Stomach (tissue), 9 donors: Measurements from ENCODE around the gene SCN1A. TPM values are rescaled to one million over a fixed set of nuclear protein-coding genes. Genes with fewer than 3 reads are reported as not detected.

Experiments used
- DNase-seq, 2 donors: peaks; one replicate each; pipeline versions ENCODE4 v3.0.0 to v3.0.0-alpha.2; 2013 to 2019
- H3K27ac ChIP-seq, 5 donors: fragments of 200-600 bp in 4 of 5; sonication (generic) in 4 of 5; one replicate each; pipeline ENCODE4 v1.5.1; 2013 to 2019; ENCODE audit warnings: mild to moderate bottlenecking in 1 of 5, moderate library complexity in 1 of 5
- H3K27me3 ChIP-seq, 3 donors: fragments of 200-600 bp; sonication (generic); one replicate each; pipeline ENCODE4 v1.5.1; 2017 to 2019; ENCODE audit warnings: mixed run types in 1 of 3
- H3K36me3 ChIP-seq, 4 donors: fragments of 200-600 bp; sonication (generic); 1 replicate in 3 of 4; 2 replicates in 1 of 4; pipeline ENCODE4 v1.5.1; 2016 to 2019
- H3K4me1 ChIP-seq, 4 donors: fragments of 200-600 bp; sonication (generic); one replicate each; pipeline ENCODE4 v1.5.1; 2016 to 2019
- H3K4me3 ChIP-seq, 4 donors: fragments of 200-600 bp; sonication (generic) in 3 of 4; one replicate each; pipeline ENCODE4 v1.5.1; 2016 to 2019; ENCODE audit warnings: mild to moderate bottlenecking in 1 of 4
- H3K9me3 ChIP-seq, 4 donors: fragments of 200-600 bp; sonication (generic); one replicate each; pipeline ENCODE4 v1.5.1; 2016 to 2019
- CTCF ChIP-seq, 7 experiments: fragments of 450-650 bp in 4 of 7; fragments of 200-600 bp in 3 of 7; sonication (generic) in 3 of 7; IDR thresholded peaks; one replicate each; pipeline ENCODE4 v1.5.1; 2016 to 2019; ENCODE audit warnings: antibody characterized with exemption in 7 of 7, control low read depth in 2 of 7, mild to moderate bottlenecking in 1 of 7
- EP300 ChIP-seq: sonication (generic); formaldehyde crosslinking; IDR thresholded peaks from one replicate; pipeline ENCODE4 v1.6.1; 2017; ENCODE audit warnings: antibody characterized with exemption
- POLR2A ChIP-seq, 4 donors: fragments of 450-650 bp; IDR thresholded peaks; one replicate each; pipeline ENCODE4 v1.6.1; 2016; ENCODE audit warnings: antibody characterized with exemption in 4 of 4, control low read depth in 2 of 4, mild to moderate bottlenecking in 1 of 4, moderate library complexity in 1 of 4
- POLR2AphosphoS5 ChIP-seq, 3 donors: sonication (generic); formaldehyde crosslinking; IDR thresholded peaks; one replicate each; pipeline ENCODE4 v1.6.1; 2016; ENCODE audit warnings: antibody characterized with exemption in 3 of 3
- WGBS, 5 donors: extraction: QIAGEN DNeasy Blood & Tissue Kit in 3 of 5; methylation state at CpG; one replicate each; pipeline versions ENCODE4 v1.1.5 to v1.1.7; 2013 to 2018; 5-methylcytosine and 5-hydroxymethylcytosine counted together
- intact Hi-C: fragments of 100-400 bp; cut with DNase I; formaldehyde crosslinking; loops from one replicate; pipeline ENCODE4 v1.15.1; 2023; ENCODE audit warnings: low total_unique reads
- polyA plus RNA-seq, 3 donors: library from polyadenylated mRNA; stranded (reverse); fragments of 200-250 nt; gene quantifications; one replicate each; pipeline ENCODE4 v1.2.3, GENCODE V29; 2013
- total RNA-seq, 5 donors: library from RNA; depleted of rRNA; stranded (reverse); fragments of >200 nt; gene quantifications; one replicate each; pipeline versions ENCODE4 v1.1.0 to v1.2.3, GENCODE V29; 2014 to 2016
- donor health status: healthy with polysubstance abuse.
- donor health status: Bipolar disorder and iron deficiency.
- donor health status: healthy.

Gene SCN1A
- total and polyA plus RNA-seq, 8 donors = under 0.01 to 1.5 TPM; not detected in 6

- WGBS, 5 donors = 17 to 41% (median 29%) methylated on average over 3 of the region's 3 CpGs
- intact Hi-C loops = no loop called here
- H3K36me3 ChIP-seq = no peaks in the 10 kb centered on the region
Observed at GRCh38 chr2:166070231-166070630, 57.6 kb downstream of the SCN1A start.

GRCh38 chr2:166068981-166069380 is 58.8 kb downstream of the SCN1A start:
- no peaks in the 10 kb centered on the region for H3K27me3 ChIP-seq
- no peaks in the 10 kb centered on the region for H3K36me3 ChIP-seq
- no peaks in the 10 kb centered on the region for H3K4me1 ChIP-seq
- no peak overlapping the region for H3K27ac ChIP-seq
- intact Hi-C loops = no loop called here
- DNase-seq = no peak
- TF ChIP-seq POLR2A (IDR thresholded peaks at IDR 0.05) (no peak), CTCF (IDR thresholded peaks at IDR 0.05) (no peak), POLR2AphosphoS5 (IDR thresholded peaks at IDR 0.05) (no peak), EP300 (no peak)
- WGBS, 5 donors = 36 to 48% (median 38%) methylated on average over 1 of the region's 1 CpG
- no peaks in the 10 kb centered on the region for H3K9me3 ChIP-seq
- no peak overlapping the region for H3K4me3 ChIP-seq

More at GRCh38 chr2:166070231-166070630, 57.6 kb downstream of the SCN1A start:
- no peaks in the 10 kb centered on the region for H3K4me1 ChIP-seq
- DNase-seq = no peak
- TF ChIP-seq POLR2A (IDR thresholded peaks at IDR 0.05) = no peak
- TF ChIP-seq POLR2AphosphoS5 (IDR thresholded peaks at IDR 0.05) = no peak
- TF ChIP-seq CTCF (IDR thresholded peaks at IDR 0.05) = no peak
- TF ChIP-seq EP300 = no peak
- no peaks in the 10 kb centered on the region for H3K27me3 ChIP-seq
- H3K9me3 ChIP-seq = no peaks in the 10 kb centered on the region
- H3K4me3 ChIP-seq = no peak overlapping the region
- H3K27ac ChIP-seq = no peak overlapping the region

DNA sequence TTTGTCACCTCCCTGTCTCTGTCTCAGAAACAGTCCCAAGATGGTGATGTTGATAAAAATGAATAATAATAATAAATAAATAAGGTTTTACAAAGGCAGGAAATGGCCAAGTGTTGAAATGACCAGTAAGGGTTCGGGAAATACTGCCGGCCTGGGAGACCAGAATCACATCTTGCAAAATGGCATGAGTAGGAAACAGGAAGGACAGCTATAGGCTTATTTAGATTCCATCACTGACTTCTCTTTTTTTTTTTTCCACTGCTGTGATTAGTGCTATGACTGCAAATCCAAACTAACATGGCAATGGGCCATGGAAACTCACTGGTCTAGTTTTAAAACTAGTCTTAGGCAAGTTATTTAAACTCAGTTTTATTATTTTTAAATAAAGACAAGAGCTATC is 60.6 kb downstream of the SCN1A start:
- intact Hi-C loops = no loop called here
- no peak for DNase-seq
- Histone ChIP-seq H3K27me3 (no peaks in the 10 kb centered on the region), H3K4me1 (no peaks in the 10 kb centered on the region), H3K36me3 (no peaks in the 10 kb centered on the region), H3K9me3 (no peaks in the 10 kb centered on the region), H3K4me3 (no peak overlapping the region), H3K27ac (no peak overlapping the region)
- TF ChIP-seq POLR2AphosphoS5 (IDR thresholded peaks at IDR 0.05) = no peak
- TF ChIP-seq EP300 = no peak
- TF ChIP-seq CTCF (IDR thresholded peaks at IDR 0.05) = no peak
- no peak for TF ChIP-seq POLR2A (IDR thresholded peaks at IDR 0.05)
- 66 to 88% (median 73%) methylated on average over 2 of the region's 2 CpGs for WGBS, 5 donors

DNA sequence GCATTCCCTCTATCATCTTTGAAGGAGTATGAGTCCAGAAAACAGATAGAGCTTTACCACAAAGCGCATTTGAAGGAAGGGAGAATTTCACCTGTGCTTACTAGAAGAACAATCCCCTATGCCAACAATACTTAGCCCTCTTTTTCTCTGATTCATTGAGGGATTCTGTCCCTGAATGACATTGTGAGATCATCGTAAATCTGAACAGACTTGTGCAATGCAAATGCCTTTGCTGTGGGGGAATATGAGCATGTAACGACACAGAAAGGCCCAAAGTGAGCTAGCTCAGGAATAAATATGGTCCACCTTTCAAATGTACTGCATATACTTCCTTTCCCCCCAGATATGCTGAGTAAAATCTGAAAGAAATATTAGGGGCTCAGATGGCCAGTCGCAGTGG is 67.6 kb downstream of the SCN1A start:
- WGBS, 5 donors = 70 to 91% (median 74%) methylated on average over 4 of the region's 4 CpGs
- H3K9me3 ChIP-seq = no peaks in the 10 kb centered on the region

More for the DNA sequence above, 67.6 kb downstream of the SCN1A start:
- no peaks in the 10 kb centered on the region for H3K36me3 ChIP-seq
- no peaks in the 10 kb centered on the region for H3K27me3 ChIP-seq
- peaks cover 0 to 8% (median 2%) of the 10 kb centered on the region in 4 donors for H3K4me1 ChIP-seq
- intact Hi-C loops = no loop called here
- DNase-seq = no peak
- H3K4me3 ChIP-seq = no peak overlapping the region
- TF ChIP-seq POLR2AphosphoS5 (IDR thresholded peaks at IDR 0.05) (no peak), CTCF (IDR thresholded peaks at IDR 0.05) (no peak), EP300 (no peak), POLR2A (IDR thresholded peaks at IDR 0.05) (no peak)
- H3K27ac ChIP-seq = no peak overlapping the region
